Measurements from ENCODE around the gene GJA10. TPM values are rescaled to one million over a fixed set of nuclear protein-coding genes. Genes with fewer than 3 reads are reported as not detected.
A peak's percentile ranks its signal among the peaks of the same experiment; 100 is the strongest.

GJA10 gene
- polyA plus RNA-seq, 1 donor (not counting 4 experiments of a cell fraction or from before 2014, with no cell fraction given) = not detected

DNA sequence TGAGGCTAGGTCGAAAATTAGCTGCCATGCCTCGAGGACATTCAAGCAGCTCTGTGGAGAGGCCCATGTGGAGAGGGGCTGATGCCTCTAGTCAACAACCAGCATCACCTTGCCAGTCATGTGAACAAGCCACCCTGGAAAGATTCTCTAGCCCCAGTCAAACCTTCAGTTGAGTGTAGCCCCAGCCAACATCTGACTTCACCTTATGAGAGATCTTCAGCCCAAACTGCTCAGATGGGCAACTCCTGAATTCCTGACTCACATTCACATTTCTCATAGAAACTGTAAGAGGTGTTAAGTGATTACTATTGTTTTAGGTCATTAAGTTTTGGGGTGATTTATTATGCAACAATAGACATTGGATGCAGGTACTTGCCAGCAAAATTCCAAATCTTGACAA, 44.9 kb downstream of the GJA10 start:
- no peaks in the 10 kb centered on the region for H3K9me3 ChIP-seq (ENCODE audit: control insufficient read depth, low read depth, low read length)
- H3K4me1 ChIP-seq (ENCODE audit: control insufficient read depth, extremely low read depth, insufficient read depth, low read length) = no peaks in the 10 kb centered on the region
- no peak overlapping the region for H3K27ac ChIP-seq (ENCODE audit: control insufficient read depth, insufficient read depth, low read length)
- no peaks in the 10 kb centered on the region for H3K9me1 ChIP-seq (ENCODE audit: control insufficient read depth, extremely low read depth, insufficient read depth, low read length)
- H2AFZ ChIP-seq (ENCODE audit: control insufficient read depth, low read length) = no peak overlapping the region
- H3K27me3 ChIP-seq (ENCODE audit: control insufficient read depth, extremely low read depth, insufficient read depth, low read length) = no peaks in the 10 kb centered on the region
- H3K4me2 ChIP-seq (ENCODE audit: control insufficient read depth, extremely low read depth, insufficient read depth, low read depth, low read length) = no peak overlapping the region
- dilution Hi-C loops (cut with MboI; ENCODE audit: extremely low pct_ligation_motif_present, low sequenced_read_pairs) = no loop called here
- H4K20me1 ChIP-seq (ENCODE audit: control insufficient read depth, extremely low read depth, insufficient read depth, low read length) = no peaks in the 10 kb centered on the region
- H3K79me2 ChIP-seq (ENCODE audit: control insufficient read depth, insufficient read depth, low read length) = no peaks in the 10 kb centered on the region
- no peak for DNase-seq (ENCODE audit: low read depth, low spot score)
- no peak overlapping the region for H3K9ac ChIP-seq (ENCODE audit: control insufficient read depth, extremely low read depth, insufficient read depth, low read length)
- TF ChIP-seq, protein P1, sequence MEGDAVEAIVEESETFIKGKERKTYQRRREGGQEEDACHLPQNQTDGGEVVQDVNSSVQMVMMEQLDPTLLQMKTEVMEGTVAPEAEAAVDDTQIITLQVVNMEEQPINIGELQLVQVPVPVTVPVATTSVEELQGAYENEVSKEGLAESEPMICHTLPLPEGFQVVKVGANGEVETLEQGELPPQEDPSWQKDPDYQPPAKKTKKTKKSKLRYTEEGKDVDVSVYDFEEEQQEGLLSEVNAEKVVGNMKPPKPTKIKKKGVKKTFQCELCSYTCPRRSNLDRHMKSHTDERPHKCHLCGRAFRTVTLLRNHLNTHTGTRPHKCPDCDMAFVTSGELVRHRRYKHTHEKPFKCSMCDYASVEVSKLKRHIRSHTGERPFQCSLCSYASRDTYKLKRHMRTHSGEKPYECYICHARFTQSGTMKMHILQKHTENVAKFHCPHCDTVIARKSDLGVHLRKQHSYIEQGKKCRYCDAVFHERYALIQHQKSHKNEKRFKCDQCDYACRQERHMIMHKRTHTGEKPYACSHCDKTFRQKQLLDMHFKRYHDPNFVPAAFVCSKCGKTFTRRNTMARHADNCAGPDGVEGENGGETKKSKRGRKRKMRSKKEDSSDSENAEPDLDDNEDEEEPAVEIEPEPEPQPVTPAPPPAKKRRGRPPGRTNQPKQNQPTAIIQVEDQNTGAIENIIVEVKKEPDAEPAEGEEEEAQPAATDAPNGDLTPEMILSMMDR (optimal IDR thresholded peaks at IDR 0.05 in 1 of 3, IDR thresholded peaks at IDR 0.05 in 1 of 3, conservative IDR thresholded peaks at IDR 0.05 in 1 of 3; ENCODE audit: extremely low read depth in 1 of 3, insufficient read depth in 2 of 3, low read length in 3 of 3) = no peak
- no peak for TF ChIP-seq EZH2 (IDR thresholded peaks at IDR 0.05; ENCODE audit: low read length)
- H3K36me3 ChIP-seq (ENCODE audit: control insufficient read depth in 2 of 2, extremely low read depth in 1 of 2, insufficient read depth in 2 of 2, low read length in 2 of 2) = no peaks in the 10 kb centered on the region
- H3K4me3 ChIP-seq (ENCODE audit: control insufficient read depth in 2 of 3, extremely low read depth in 1 of 3, insufficient read depth in 2 of 3, low read depth in 1 of 3, low read length in 3 of 3) = no peak overlapping the region
- no peak for FAIRE-seq

DNA sequence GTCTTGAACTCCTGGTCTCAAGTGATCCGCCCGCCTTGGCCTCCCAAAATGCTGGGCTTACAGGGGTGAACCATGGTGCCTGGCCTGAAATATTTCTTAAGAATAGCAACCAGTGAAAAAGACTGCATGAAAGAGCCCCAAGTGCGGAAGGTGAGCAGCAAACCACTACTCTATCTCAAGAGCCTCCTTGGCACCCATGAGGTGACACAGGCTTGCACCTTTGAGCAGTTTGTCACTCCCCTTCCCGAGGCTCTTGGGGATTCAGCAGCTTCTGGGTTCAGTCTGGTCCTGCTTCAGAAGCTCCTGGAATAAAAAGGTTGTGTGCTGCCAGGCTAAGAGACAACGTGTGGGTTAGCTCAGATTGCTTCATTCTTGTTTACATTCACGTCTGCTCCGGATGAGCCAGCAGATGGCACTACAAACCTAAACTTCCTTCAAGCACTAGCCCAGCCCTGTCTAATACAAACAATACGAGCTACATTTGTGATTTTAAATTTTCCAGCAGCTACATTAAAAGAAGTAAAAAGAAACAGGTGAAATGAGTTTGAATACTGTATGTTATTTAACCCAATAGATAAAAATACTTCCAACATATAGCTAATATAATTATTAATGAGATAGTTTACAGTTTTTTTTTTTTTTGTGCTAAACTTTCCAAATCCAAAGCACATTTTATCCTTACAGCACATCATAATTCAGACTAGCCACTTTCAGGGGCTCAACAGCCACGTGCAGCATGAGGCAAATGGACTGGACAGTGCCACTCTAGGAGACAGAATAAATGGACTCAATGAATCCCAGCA, 46.2 kb downstream of the GJA10 start:
- Histone ChIP-seq H3K27me3 (ENCODE audit: control insufficient read depth, extremely low read depth, insufficient read depth, low read length) (no peaks in the 10 kb centered on the region), H3K79me2 (ENCODE audit: control insufficient read depth, insufficient read depth, low read length) (no peaks in the 10 kb centered on the region), H3K9ac (ENCODE audit: control insufficient read depth, extremely low read depth, insufficient read depth, low read length) (no peak overlapping the region), H3K9me3 (ENCODE audit: control insufficient read depth, low read depth, low read length) (no peaks in the 10 kb centered on the region), H3K9me1 (ENCODE audit: control insufficient read depth, extremely low read depth, insufficient read depth, low read length) (no peaks in the 10 kb centered on the region), H3K4me2 (ENCODE audit: control insufficient read depth, extremely low read depth, insufficient read depth, low read depth, low read length) (no peak overlapping the region), H2AFZ (ENCODE audit: control insufficient read depth, low read length) (peak overlapping the region; percentile 41), H3K4me1 (ENCODE audit: control insufficient read depth, extremely low read depth, insufficient read depth, low read length) (no peaks in the 10 kb centered on the region), H3K4me3 (ENCODE audit: control insufficient read depth in 2 of 3, extremely low read depth in 1 of 3, insufficient read depth in 2 of 3, low read depth in 1 of 3, low read length in 3 of 3) (no peak overlapping the region), H3K36me3 (ENCODE audit: control insufficient read depth in 2 of 2, extremely low read depth in 1 of 2, insufficient read depth in 2 of 2, low read length in 2 of 2) (no peaks in the 10 kb centered on the region), H3K27ac (ENCODE audit: control insufficient read depth, insufficient read depth, low read length) (no peak overlapping the region), H4K20me1 (ENCODE audit: control insufficient read depth, extremely low read depth, insufficient read depth, low read length) (no peaks in the 10 kb centered on the region)
- TF ChIP-seq, protein P1 (optimal IDR thresholded peaks at IDR 0.05 in 1 of 3, IDR thresholded peaks at IDR 0.05 in 1 of 3, conservative IDR thresholded peaks at IDR 0.05 in 1 of 3; ENCODE audit: extremely low read depth in 1 of 3, insufficient read depth in 2 of 3, low read length in 3 of 3) = peak; percentile 69 to 86 (median 75)
- TF ChIP-seq EZH2 (IDR thresholded peaks at IDR 0.05; ENCODE audit: low read length) = no peak
- peak; percentile 35 for DNase-seq (ENCODE audit: low read depth, low spot score)
- dilution Hi-C loops (cut with MboI; ENCODE audit: extremely low pct_ligation_motif_present, low sequenced_read_pairs) = no loop called here
- FAIRE-seq = peak; percentile 92
